HG03439 (cell line): Measurements from ENCODE around the gene LCE1C.

Experiments
- ATAC-seq: cut with Tn5 transposase; IDR thresholded peaks from one replicate; pipeline ENCODE4 v1.9.1; 2021; ENCODE audit warnings: mild to moderate bottlenecking, moderate library complexity; ENCODE audit not compliant: unreplicated experiment

LCE1C gene, protein sequence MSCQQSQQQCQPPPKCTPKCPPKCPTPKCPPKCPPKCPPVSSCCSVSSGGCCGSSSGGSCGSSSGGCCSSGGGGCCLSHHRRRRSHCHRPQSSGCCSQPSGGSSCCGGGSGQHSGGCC

DNA sequence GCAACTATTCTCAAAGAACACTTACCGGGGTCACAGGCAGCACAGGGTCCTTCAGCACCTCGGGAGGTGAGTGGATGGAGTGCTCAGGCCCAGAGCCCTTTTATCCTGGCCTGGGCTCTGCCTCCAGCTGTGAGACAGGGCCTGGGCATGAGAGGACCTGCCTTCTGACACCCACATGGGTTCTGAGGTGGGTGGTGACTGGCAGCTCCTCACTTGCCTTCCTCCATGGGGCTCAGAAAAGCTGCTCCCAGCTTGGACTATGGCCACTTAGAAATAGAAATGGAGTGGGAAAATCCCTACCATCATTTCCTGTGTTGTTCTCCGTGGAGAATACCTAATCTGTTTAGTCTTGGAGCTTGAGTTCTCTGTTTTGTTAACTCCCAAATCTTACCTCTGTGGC lies at the start of gene LCE1C:
Gene LCE1C, minus strand, starts transcription at position 76 of the 400 bp plus-strand sequence. CDS start 1,173 bp downstream, outside the sequence.
- ATAC-seq: no peak

DNA sequence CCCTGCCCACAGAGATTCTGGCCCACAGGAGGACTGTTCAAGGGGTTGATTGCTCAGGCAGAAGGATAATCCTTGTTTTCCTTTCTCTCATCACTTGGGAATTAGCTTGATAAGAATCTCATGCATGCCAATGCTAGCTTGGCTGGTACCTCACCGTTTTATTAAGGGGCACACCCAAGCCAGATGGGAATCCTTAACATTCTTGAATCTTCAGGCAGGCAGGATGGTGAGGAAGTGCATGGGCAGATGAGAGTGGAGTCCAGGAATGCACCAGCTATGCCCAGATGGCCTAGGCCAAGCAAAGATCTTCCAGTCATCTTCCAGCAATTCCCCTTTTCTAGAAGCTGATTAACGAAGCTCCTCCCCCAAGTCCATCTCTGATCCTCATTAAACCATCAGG lies 49.2 kb upstream of the LCE1C start:
- no peak for ATAC-seq

DNA sequence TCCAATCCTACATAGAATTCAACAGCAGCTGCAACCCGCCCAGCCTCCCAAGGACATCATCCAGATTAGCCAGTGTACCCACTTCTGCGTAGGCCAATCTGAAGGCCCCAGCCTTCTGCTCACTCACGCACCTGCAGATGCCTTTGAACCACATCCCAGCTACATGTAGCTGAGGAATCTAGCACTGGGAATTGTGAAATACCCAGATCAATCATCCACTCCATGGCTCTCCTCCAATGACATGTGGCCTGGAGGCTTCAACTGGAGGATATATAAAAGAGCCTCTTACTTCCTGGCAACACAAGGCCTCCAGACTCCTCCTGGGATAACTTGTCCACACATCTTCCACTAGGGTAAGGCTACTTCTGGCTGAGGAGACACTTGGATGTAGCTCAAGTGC lies 36.1 kb upstream of the LCE1C start, which contains the start of gene LCE6A:
Gene LCE6A, plus strand, starts transcription at position 301 of the 400 bp plus-strand sequence. CDS start 665 bp downstream, outside the sequence.
- no peak for ATAC-seq

DNA sequence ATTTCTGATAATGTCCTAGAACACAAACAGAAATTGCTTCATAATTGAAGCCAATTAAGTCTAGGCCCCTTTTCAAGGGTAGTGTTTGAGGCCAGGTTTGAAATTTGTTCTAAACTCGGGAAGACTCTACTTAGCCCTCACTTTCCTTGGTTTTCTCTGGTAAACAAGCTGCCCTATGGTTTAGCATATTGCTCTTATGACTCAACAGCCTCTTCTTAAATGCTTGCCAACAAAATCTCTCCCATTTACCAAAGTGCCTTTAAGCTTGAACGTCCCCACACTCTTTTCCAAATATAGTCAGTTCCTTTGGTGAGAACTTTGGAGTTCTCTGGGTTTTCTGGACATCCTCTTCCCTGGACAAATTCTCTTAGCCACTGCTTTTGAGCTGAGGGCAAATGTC lies 30.4 kb upstream of the LCE1C start:
- no peak for ATAC-seq

DNA sequence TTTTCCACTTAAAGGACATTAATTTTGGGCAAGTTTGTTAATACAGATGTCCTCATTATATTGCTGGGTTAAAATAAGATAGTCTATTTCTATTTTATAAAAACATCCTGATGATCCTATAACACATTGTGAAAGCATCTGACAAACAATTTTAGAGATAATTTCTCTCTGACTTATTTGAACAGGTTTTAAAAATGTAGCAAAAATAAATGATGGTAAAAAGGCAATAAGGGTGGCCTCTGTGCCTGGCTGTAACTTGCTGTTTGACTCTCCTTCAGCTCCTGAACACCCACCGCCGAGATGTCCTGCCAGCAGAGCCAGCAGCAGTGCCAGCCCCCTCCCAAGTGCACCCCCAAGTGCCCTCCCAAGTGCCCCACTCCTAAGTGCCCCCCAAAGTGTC lies 20.7 kb upstream of the LCE1C start, which contains the start of gene LCE1A:
Gene LCE1A, plus strand, starts transcription at position 301 of the 400 bp plus-strand sequence. Its CDS starts 0 bp downstream, at position 301.
- ATAC-seq: no peak

DNA sequence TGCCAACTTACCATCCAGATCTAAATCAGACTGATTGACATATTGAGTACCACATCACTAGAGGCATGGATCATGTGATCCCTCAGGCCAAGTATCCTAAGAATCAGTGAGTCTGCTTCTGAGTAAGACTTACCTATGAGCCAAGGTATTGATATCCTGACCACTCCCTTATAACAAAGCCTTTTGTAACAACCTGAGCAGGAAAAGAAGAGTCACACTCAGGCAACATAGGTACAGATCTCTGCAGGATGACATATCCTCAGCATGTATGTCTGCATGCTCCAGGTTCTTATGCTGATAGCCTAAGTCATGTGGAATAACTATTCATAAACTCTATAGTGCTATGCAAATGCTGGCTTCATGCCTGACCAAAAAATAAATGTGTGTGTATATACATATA lies 18.5 kb upstream of the LCE1C start:
- no peak for ATAC-seq

DNA sequence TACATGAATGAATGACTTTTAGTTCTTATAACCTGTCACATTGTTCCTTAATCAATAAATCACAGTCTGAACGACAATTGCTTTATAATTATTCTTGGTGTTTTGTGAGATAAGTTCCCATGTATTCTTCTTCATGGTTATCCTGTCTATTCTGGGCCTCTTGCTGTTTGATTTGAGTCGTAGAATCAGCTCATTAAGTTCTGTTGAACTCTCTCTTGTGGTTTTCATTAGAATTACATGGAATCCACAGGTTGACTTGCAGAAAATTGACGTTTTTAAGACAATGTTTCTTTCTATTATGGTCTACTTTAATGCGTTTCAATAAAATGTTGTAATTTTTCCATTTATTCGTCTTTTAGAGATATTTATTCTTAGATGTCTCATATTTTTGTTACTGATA lies 16.8 kb upstream of the LCE1C start:
- no peak for ATAC-seq

DNA sequence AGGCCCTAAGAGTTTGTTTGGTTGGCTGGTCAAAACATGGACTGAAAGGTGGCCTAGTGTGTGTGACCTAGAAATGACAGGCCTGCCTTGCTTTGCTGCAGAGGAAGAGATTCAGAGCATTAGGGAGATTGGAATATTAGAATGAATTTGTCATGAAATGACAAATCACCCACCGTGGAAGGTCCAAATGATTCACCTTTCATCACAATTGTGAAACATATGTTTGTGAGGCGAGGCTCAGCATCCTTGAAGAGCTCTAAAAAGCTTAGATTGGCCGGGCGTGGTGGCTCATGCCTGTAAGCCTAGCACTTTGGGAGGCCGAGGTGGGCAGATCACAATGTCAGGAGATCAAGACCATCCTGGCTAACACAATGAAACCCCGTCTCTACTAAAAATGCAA lies 10.9 kb upstream of the LCE1C start:
- no peak for ATAC-seq

DNA sequence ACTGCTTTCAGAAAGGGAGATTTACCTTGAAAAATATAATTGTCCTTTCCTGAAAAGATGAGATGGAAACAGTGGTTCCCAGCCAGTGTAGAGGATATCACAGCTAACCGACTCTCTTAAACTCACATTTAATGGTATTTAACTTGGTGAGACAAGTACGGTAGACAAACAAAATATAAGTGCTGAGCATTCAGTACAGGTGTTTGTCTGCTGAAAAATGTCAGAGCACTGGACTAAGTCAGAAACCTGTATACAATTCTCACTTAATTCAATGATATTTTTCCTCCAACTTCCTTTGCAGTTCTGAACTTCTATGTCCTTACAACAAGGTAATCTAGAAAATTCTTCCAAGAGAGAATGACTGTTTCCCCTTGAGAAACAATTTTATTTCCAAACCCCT lies 5.2 kb upstream of the LCE1C start, which contains the start of gene LCE1B:
Gene LCE1B, plus strand, starts transcription at position 301 of the 400 bp plus-strand sequence. CDS start 476 bp downstream, outside the sequence.
- no peak for ATAC-seq

DNA sequence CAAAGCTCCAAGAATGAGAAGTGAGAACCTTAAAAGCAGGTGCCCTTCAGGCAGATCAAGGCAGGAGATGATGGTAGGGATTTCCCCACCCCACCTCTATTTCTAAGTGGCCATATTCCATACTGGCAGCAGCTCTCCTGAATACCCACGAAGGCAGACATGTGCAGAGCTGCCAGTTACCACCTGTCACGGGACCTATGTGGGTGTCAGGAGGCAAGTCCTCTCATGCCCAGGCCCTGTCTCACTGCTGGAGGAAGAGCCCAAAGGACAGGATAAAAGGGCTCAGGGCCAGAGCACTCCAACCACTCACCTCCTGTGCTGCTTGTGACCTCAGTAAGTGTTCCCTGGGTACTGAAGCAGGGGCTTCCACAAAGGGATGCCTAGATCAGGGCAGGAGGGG lies 4.6 kb upstream of the LCE1C start:
- no peak for ATAC-seq

DNA sequence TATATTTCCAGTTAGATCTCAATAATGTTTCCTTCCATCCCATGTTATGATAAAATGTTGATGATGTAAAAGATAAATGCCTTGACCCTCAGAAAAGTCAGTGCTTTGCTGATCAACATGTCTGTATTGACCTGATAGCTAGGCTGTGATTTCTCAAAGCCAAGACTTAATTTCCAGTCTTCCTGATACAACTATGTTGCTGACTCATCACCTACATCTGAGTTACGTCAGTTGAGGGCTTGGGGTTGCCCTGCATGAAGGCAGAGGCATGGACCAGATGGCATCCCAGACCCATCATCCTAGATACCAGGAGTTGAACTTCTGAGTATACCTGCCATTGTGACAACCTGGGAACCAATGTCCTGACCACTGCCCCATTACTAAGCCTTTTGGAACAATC lies 5.1 kb downstream of the LCE1C start:
- ATAC-seq: no peak

DNA sequence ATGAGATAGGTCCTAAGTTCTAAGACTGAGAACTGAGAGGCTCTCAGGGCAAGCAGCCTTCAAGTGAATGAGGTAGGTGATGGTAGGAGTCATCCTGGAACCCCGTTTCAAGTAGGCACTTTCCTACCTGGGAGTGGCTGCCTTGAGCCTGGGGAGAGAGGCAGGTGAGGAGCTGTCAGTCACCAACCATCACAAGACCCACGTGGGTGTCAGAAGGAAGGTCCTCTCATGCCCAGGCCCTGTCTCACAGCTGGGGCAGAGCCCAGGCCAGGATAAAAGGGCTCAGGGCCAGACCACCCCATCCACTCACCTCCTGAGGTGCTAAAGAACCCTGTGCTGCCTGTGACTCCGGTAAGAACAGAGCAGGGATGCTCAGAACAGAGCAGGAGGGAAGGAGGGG lies 10.0 kb downstream of the LCE1C start, which contains the start of gene LCE1D:
Gene LCE1D, plus strand, starts transcription at position 301 of the 400 bp plus-strand sequence. CDS start 1,074 bp downstream, outside the sequence.
- no peak for ATAC-seq

DNA sequence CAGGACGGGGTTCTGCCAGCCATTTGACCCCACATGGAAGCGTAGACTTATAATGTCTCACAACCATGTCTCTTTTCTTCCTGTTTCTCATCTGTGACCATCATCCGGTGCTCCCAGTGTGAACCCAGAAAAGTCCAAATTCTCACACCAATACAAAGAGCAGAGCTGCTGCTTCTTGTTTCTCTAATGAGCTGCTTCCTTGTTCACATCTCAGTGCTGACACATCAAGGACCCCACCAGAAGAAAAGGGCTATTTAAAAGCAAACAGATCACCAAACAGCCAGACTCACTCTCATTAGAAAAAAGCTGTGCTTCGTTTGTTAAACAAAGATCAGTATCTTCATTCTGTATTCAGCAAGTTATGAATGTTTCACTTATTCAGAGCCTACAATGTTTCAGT lies 10.8 kb downstream of the LCE1C start:
- no peak for ATAC-seq

DNA sequence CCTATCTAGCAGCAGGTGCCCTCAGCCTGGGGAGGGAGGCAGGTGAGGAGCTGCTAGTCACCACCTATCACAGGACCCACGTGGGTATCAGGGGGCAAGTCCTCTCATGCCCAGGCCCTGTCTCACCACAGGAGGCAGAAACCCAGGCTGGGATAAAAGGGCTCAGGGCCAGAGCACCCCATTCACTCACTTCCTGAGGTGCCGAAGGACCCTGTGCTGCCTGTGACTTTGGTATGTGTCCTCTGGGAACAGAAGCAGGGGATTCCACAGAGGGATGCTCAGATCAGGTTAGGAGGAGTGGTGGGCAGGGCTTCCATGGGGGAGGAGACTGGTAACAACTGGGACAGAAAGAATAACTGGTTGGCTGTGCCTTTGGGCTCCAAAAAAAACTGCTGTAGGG lies 20.4 kb downstream of the LCE1C start, which contains the start of gene LCE1E:
Gene LCE1E, plus strand, starts transcription at position 181 of the 400 bp plus-strand sequence. CDS start 1,043 bp downstream, outside the sequence.
- no peak for ATAC-seq

DNA sequence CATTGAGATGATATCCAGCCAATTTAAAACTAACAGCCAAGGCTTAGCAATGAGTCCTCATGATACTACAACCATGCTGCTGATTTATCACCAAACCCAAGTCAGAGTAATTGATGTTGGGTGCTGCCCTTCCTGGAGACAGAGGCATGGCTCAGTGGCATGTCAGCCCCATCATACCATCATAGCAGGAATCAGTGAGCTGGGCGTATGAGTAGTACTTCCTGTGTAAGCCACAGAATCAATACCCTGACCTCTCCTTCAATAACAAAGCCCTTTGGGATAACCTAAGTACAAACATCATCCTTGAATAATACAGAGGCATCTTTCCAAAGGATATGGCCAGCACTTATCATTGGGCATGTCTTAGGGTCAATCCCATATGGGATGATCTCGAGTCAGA lies 23.4 kb downstream of the LCE1C start:
- ATAC-seq: no peak

DNA sequence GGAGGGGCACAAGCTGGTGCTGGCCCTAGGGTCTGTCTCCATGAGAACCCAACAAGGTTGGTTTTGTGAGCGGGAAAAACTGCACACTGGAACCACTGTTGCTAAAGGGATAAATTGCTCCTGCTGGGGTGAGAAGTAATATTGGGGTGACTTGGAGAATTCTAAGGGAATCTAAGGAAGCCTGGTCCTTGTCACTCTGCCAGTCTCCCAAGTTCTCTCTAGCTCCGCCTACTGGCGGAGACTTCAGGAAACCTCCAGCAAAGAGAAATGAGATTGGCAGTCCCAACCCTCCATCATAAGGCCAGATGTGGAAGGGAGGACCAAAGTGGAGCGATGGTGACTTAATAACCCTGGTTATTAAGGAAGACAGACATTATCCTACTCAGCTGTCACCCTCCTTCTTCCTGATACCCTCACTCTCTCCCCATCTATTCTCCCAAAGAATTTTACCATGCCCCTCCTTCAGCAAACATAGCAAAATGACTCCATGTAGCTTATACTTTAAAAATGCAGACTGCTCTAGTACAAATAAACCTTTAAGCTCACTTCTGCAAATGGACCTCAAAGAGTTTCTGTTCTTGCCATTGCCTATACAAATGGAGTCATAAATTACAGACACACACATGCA lies 28.8 kb downstream of the LCE1C start:
- ATAC-seq: no peak

DNA sequence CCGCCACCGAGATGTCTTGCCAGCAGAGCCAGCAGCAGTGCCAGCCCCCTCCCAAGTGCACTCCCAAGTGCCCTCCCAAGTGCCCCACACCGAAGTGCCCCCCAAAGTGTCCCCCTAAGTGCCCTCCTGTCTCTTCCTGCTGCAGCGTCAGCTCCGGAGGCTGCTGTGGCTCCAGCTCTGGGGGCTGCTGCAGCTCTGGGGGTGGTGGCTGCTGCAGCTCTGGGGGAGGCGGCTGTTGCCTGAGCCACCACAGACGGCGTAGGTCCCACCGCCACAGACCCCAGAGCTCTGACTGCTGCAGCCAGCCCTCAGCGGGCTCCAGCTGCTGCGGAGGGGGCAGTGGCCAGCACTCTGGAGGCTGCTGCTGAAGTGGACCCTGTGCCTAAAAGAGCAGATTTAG lies 30.1 kb downstream of the LCE1C start:
- no peak for ATAC-seq

DNA sequence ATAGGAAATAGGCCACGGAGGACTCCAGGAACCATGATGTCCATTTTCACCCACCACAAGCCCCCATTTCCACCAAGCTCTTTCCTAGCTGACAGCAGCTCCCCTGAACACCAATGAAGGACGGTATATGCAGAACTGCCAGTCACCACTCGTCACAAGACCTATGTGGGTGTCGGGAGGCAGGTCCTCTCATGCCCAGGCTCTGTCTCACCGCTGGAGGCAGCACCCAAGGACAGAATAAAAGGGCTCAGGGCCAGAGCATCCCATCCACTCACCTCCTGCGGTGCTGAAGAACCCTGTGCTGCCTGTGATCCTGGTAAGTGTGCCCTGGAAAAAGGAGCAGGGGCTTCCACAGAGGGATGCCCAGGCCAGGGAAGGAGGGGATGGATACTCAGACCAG lies 31.6 kb downstream of the LCE1C start, which contains the start of gene LCE1F:
Gene LCE1F, plus strand, starts transcription at position 266 of the 400 bp plus-strand sequence. CDS start 1,232 bp downstream, outside the sequence.
- no peak for ATAC-seq

DNA sequence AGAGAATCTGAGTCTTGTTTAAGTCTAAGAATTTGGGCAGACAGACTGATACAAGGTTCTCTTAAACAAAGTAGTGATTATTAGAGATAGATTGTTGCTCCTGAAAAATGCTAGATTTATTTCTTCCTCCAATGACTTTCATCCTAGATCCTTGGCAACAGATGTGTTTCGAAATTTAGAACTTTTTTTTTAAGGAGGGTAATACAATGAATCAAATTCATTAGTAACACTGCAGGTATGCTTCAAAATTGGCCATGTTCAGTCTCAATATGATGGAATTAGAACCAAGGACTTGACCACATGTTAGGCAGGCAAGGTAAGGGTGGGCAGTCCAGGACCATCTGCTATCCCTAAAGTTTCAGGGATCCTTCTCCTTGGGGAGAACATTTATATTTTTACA lies 36.0 kb downstream of the LCE1C start:
- no peak for ATAC-seq

DNA sequence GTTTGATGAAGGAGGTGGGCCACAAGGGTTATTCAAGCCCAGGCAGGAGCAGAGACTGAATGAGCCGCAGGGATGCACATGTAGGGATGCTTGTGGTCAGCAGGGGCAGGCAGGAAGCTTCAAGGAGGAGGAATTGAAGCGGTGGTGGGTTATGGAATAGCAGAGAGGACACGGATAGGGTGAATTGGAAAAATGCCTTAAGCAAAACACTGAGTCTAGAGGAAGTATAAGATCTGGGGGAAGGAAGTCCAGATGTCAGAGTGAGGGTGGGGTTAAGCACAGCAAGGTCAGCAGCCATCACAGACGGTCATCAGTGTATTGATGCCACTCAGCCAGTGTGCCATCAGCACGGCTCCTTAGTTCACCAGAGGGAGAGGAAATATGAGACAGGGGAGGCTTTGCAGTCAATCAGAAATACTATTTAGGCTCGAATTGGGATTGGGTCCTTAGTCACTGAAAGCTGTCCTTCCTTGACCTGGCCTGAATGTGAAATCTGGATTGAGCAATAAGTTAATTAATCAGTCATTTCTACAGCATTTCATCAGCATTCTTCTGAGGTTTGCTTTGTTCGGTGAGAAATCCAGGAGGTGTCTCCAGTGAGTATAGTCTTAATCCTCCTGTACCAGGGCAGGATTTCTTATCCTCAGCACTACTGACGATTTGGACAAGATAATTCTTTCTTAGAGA lies 37.5 kb downstream of the LCE1C start:
- ATAC-seq: no peak

DNA sequence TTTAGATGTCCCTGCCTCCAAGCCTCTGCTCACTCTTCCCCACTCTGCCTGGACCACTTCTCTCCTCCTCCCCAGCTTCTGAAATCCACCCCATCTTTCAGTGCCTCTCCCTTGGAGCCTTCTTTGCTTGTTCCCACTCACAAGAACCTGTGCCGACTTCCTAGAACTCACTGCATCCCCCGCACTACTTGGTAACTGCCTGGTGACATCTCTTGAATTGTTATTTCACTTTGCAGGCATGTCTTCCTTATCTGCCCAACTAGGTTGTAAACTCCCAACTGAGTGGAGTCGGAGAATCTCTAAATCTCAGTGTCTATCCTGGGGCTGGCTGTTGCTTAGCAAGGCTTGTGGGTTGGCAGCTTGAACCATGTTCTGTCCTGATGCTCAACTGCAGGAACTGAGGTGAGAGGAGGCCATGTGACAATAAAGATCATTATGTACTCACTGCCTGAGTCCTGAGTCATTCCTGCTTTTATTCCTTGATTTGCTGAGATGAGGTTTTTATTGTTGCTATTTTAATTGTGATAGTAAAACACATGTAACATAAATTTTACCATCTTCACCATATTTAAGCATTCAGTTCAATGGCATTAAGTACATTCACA lies 44.7 kb downstream of the LCE1C start:
- no peak for ATAC-seq
